PFSK-1 (cell line): ENCODE measurements around the gene CMTM1.

Experiments
- FOXP2 ChIP-seq: optimal IDR thresholded peaks from 2 replicates; pipeline ENCODE3; 2011; ENCODE audit warnings: borderline replicate concordance, control low read depth, inconsistent platforms; ENCODE audit not compliant: insufficient read depth; ENCODE audit errors: extremely low read length, extremely low read depth
- POLR2AphosphoS5 ChIP-seq: IDR thresholded peaks from 2 replicates; pipeline ENCODE4 v1.6.1; 2012; ENCODE audit warnings: low read depth, mild to moderate bottlenecking, control low read depth, low read length, moderate library complexity
- SIN3A ChIP-seq: IDR thresholded peaks from 2 replicates; pipeline ENCODE4 v1.6.1; 2012; ENCODE audit warnings: mild to moderate bottlenecking, low read length, moderate library complexity, borderline replicate concordance; ENCODE audit not compliant: insufficient read depth
- TAF1 ChIP-seq: IDR thresholded peaks from 2 replicates; pipeline ENCODE4 v1.6.1; 2012; ENCODE audit warnings: low read length, control low read depth, borderline replicate concordance; ENCODE audit not compliant: insufficient read depth
- TF ChIP-seq, protein P1 (sequence below), 2 experiments: IDR thresholded peaks; 2 replicates each; pipeline versions ENCODE4 v1.6.1 to v1.8.0; 2011 to 2012; ENCODE audit warnings: low read depth in 2 of 2, low read length in 2 of 2, control low read depth in 1 of 2, inconsistent platforms in 1 of 2, mild to moderate bottlenecking in 1 of 2, moderate library complexity in 1 of 2; ENCODE audit not compliant: insufficient read depth in 1 of 2

Gene CMTM1

DNA sequence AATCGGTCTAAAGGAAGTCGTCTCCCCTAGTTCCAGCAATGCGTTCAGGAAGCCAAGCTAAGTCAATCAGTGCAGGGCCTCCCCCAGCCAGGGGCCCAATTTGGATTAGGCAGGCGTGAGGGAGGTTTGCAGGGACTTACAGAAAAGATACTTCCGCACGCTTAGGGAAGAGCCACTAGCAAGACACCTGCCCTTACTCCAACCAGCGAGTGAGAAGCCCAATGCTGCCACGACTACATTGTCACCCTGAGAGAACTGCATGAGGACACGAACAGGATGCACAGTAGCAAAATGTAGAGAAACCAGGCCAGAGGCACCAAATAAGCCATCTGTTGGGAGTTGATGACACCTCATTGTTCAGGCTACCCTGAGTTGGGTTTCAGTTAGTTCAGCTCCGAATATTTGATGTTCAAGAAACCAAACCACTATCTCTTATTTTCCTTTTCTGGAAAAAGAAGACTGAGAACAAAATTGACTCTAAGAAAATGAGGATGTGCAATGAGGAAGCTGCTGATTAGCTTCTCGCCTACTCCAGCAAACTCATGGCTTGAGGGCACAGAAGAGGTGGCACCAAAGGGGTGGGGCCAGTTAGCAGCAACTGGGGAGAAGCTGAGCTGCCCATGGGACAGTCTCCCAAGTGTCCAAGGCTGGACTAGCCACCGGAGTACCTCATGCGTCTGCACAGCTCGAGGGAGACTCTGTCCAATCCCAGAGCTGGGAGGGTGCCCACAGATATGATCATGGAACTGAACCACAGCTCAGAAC is 45.7 kb upstream of the CMTM1 start:
- TF ChIP-seq SIN3A (no peak), POLR2AphosphoS5 (no peak), TAF1 (no peak), FOXP2 (no peak)
- TF ChIP-seq, protein P1, sequence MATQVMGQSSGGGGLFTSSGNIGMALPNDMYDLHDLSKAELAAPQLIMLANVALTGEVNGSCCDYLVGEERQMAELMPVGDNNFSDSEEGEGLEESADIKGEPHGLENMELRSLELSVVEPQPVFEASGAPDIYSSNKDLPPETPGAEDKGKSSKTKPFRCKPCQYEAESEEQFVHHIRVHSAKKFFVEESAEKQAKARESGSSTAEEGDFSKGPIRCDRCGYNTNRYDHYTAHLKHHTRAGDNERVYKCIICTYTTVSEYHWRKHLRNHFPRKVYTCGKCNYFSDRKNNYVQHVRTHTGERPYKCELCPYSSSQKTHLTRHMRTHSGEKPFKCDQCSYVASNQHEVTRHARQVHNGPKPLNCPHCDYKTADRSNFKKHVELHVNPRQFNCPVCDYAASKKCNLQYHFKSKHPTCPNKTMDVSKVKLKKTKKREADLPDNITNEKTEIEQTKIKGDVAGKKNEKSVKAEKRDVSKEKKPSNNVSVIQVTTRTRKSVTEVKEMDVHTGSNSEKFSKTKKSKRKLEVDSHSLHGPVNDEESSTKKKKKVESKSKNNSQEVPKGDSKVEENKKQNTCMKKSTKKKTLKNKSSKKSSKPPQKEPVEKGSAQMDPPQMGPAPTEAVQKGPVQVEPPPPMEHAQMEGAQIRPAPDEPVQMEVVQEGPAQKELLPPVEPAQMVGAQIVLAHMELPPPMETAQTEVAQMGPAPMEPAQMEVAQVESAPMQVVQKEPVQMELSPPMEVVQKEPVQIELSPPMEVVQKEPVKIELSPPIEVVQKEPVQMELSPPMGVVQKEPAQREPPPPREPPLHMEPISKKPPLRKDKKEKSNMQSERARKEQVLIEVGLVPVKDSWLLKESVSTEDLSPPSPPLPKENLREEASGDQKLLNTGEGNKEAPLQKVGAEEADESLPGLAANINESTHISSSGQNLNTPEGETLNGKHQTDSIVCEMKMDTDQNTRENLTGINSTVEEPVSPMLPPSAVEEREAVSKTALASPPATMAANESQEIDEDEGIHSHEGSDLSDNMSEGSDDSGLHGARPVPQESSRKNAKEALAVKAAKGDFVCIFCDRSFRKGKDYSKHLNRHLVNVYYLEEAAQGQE (IDR thresholded peaks at IDR 0.05; ENCODE audit: insufficient read depth in 1 of 2, low read depth in 2 of 2, low read length in 2 of 2), result no peak

DNA sequence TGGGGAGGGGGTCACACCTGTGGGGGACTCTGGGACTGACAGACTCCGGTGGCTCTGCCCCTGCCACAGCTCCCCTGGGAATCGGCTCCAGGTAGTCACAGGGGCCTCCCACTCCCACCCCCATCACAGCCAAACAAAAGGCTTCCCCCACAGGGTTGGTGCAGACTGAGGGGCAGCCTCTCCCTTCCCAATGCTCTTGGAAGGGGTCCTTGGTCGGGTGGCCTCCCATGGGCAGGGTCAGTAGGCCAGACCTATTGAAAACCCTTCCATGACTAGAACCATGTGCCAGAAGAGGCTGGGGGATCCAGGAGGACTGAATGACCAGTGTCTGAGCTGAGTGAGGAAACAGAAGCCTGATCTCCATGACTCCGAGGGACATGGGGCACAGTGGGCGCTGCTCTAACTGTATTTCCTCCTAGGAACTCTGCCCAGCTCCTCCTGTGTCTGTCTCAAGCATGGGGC is 45.0 kb upstream of the CMTM1 start:
- TF ChIP-seq POLR2AphosphoS5, result no peak
- TF ChIP-seq, protein P1 (IDR thresholded peaks at IDR 0.05; ENCODE audit: insufficient read depth in 1 of 2, low read depth in 2 of 2, low read length in 2 of 2), result no peak
- no peak for TF ChIP-seq TAF1
- no peak for TF ChIP-seq SIN3A
- TF ChIP-seq FOXP2, result no peak

DNA sequence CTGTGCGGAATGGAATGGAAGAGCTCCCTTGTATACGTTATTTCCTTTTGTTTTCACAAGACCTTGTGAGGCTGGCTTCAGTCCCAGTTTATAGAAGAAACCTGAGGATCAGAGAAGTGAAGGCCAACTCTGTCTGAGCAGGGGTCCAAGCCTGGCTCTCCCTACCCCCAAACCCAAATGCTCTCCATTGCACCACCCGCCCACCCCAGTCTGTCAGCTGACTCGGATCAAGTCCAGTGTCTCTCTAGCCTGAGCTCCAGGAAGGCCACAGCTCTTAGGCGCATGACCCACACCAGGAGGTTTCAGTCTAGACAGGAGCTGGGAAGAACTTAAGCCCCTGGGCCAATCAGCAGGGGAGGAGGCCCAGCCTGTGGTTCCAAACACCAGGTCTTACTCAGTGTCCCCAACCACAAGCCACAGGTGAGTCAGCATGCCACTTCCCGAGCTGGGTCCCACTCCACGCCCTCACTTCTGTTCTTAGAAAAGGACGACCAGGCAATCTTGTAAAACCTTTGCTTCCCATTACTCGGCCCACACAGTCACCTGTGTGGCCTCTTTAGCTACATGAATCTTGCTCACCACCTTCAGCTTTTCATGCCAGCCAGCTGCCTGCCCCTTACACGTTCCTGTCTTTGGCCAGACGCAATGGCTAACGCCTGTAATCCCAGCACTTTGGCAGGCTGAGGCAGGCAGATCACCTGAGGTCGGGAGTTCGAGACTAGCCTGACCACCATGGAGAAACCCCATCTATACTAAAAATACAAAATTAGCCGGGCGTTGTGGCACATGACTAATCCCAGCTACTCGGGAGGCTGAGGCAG is 44.1 kb upstream of the CMTM1 start:
- TF ChIP-seq TAF1 (no peak), FOXP2 (no peak), POLR2AphosphoS5 (no peak), SIN3A (no peak)
- TF ChIP-seq, protein P1 (IDR thresholded peaks at IDR 0.05; ENCODE audit: insufficient read depth in 1 of 2, low read depth in 2 of 2, low read length in 2 of 2), result no peak

DNA sequence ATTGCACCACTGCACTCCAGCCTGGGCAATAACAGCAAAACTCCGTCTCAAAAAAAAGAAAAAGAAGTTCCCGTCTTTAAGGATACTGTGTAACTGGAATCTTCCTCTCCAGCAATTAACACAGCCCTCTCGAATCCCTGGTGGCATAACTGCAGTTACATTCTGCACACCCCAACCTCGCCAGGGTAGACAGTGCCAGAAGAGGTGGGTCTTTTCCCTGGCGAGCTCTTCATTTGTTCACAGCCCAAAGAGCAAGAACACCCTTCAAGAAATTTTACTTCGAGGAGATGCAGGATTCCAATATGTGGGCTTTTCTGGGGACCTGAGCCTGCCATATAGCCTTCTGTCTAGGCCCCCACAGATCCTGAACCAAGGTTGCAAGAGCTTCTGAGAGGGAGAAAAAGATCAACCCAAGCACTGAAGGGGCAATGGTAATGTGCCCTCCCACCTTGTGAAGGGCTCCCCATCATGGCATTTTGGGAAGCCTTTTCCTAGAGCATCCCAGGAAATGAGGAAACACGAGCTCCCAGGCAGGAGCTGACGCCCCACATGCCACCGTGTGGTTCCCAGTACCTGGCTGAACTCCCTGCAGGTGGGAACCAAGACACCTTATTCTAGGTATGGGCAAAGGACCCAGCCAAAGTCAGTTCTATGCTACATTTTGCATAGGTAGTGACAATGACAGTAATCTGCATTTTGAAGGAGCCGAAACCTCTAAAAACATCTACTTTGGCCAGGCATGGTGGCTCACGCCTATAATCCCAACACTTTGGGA is 43.2 kb upstream of the CMTM1 start:
- TF ChIP-seq FOXP2 (no peak), POLR2AphosphoS5 (no peak), TAF1 (no peak), SIN3A (no peak)
- TF ChIP-seq, protein P1 (IDR thresholded peaks at IDR 0.05; ENCODE audit: insufficient read depth in 1 of 2, low read depth in 2 of 2, low read length in 2 of 2), result no peak
